Hepatic stellate cell (primary cell): ENCODE measurements around the gene RAD51AP1.
"Not testable (repeated sequence)": the region's sequence is repeated elsewhere in the genome, so short reads cannot be mapped to it uniquely, and the experiment has no call there.

Experiments used
- DNase-seq: peaks from one replicate; pipeline ENCODE4 v3.0.0; 2011; ENCODE audit warnings: low spot score

The RAD51AP1 gene

DNA sequence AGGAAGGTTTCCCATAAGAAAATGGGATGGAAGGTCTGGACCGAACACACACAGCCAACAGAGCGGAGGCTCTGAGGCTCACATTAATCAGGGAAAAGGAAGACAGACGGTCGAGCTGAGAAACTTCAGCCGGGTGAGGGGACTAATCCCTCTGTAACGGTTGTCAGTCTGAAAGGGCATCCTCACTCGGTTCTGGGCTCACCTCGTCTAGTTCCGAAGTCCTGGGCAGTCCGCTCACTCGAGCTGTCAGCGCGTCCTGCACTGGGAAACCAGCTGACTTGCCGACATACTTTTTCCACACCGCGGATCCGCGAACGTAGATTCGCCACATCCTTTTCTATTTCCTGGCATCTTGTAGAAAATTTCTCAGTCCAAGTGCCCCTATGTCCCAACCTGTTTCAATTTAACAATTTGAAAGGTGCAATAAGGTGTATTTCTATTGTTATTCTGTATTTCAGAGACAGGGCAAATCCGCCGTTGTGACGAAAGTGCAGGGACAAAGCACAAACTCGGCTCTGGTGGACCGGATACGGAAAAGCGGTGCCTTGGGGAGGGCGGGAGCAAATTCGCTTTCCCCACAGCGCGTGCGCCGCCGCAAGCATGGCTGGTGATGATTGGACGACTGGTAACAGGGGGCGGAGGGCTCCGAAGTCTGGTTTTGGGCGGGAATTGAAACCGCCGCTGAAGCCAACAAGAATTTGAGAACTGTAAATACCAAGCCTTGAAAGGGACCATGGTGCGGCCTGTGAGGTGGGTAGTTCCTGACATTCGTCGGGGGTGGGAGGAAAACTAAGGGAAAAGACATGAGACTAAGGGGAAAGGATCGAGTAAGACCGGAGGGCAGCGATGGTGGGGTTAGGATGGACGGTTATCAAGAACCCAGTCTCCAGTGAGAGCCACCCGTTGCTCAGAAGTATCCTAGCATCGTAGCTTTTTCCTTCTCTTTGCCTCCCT, at the start of gene RAD51AP1:
Gene RAD51AP1, plus strand, starts transcription at position 684 of the 954 bp plus-strand sequence. Its CDS starts 50 bp downstream, at position 734.
- peak; percentile 90 for DNase-seq

GRCh38 chr12:4489556-4489955, 49.1 kb upstream of the RAD51AP1 start:
- no peak for DNase-seq

- DNase-seq = no peak
Measured at GRCh38 chr12:4490973-4491372, 47.7 kb upstream of the RAD51AP1 start.

DNA sequence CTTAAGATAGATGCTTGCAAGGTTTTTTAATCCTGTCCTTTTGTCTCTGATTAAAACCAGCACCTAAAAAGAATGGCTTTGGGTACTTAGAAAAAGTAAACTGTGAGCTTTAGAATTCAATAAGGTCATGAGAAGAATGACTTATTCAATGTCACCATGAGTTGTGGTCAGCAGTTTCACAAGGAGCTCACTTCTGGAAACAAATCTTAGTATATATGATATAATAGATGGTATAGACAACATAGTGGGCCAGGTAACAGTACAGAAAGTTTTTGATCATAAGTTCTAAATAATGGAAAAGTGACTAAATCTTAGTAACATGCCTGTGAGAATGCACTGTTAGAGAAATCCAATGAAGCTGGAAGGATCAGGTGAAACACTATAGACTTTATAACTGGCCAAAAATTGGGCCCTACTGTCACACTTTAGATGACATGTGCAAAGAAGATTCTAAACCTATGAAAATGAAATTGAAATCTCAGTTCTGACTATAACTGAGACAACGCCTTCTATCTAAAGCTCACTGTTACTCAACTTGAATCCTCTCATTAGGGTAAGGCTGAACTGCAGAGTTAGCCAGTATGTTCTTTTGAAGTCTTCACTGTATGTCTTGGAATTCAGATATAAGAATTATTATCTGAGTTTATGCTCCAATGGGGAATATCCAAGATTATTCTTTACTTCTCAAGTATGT, 42.4 kb upstream of the RAD51AP1 start:
- DNase-seq = no peak

DNA sequence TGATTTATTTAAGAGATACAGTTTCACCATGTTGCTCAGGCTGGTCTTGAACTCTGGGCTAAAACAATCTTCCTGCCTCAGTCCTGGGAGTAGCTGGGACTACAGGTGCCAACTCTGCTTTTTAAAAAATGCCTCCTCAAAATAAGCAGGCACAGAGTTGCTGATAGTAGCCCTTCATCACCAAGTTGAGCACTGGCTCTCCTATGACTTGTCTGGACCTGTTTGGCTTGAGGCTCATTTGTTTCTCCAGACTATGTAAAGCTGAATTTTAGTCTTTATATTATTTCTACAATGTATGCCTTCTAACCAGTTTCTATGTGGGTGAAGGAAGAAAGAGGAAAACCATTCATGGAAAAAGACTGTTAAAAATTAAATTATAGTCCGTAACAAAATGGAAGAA, 39.5 kb upstream of the RAD51AP1 start:
- no peak for DNase-seq

- peak; percentile 40 for DNase-seq
Measured at GRCh38 chr12:4505376-4505986, 33.2 kb upstream of the RAD51AP1 start.

- no peak for DNase-seq
Measured at GRCh38 chr12:4506430-4506829, 32.3 kb upstream of the RAD51AP1 start.

GRCh38 chr12:4506870-4507269, 31.8 kb upstream of the RAD51AP1 start:
- DNase-seq = peak; percentile 37

GRCh38 chr12:4508503-4508902, 30.2 kb upstream of the RAD51AP1 start:
- DNase-seq = not testable (repeated sequence)

- DNase-seq = not testable (repeated sequence)
Measured at GRCh38 chr12:4509269-4509668, 29.4 kb upstream of the RAD51AP1 start.

DNA sequence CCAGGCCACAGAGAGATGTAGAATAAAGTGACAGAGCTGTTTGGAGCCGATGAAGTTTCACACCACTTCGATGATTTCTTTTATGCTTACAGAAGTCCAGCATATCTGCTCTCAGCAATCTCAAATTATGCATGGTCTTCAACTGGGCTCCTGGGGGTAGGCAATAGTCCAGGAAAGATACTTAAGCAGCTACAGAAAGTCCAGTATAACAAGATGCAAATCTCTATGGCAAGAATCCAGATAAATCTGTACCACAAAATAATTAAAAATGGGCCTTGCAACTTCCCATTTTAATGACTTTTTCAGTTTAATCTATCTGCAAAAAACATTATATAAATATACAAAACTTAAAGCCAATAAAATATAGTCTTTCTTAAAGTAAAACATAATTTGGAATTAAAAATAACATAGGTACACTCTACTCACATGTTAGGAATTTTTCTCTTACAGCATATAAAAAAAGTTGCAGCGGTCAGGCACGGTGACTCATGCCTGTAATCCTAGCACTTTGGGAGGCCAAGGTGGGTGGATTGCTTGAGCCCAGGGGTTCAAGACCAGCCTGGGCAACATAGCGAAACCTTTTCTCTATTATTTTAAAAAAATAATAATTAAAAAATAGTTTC, 20.5 kb upstream of the RAD51AP1 start:
- DNase-seq = no peak

GRCh38 chr12:4523443-4523842, 15.2 kb upstream of the RAD51AP1 start:
- DNase-seq = not testable (repeated sequence)

DNA sequence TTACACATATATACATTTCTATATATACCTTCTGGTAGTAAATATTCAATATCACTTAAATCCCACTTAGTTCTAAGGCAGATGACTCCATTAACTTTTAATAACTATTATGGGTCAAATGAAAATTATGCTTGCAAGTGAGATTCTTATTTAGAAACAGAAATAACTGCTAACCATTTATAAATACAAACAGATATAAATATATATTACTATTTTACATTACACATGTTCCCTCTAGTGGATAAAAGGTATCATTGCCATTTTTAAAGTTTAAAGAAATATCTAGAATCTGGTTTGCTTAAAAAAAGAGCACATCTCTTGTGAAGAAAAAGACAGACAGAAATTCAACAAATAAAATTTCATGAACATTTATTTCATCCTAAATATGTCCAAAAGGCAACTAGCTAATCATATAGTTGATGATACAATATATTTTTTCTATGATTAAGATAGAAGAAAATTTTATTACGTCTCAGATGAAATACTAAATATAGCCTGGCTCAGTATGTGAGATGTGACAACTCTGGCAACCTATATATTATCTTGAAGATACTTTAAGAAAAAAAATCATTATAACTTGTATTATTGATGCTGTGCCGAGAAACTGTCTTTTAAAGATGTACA, 11.7 kb upstream of the RAD51AP1 start:
- DNase-seq = no peak

- no peak for DNase-seq
Measured at GRCh38 chr12:4530160-4530559, 8.5 kb upstream of the RAD51AP1 start.

DNA sequence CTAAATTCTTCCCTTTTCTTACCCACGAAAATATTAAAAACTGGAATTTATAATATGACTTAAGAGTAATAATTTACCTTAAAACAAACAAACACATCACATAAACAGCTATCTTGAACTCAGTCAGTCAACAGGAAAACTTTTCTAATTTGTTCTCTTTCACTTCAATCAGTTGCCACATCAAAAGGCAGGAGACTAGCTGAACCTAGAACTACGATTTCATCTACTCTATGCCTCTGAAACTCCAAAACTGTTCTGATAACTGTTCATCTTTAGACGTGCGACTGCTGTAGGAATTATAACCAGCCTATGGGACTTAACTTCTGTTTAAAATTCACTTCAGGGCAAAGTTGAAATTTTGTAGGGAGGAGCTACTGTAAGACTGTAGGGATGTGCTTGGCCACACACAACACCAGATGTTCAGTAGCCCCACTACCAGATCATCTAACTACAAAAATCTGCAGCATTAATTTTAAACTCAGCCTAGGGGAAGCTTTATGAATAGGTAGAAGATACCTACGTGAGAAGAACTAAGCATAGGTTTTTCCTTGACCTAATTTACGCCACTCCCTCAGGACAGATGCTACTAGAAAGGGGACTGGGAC, 7.6 kb upstream of the RAD51AP1 start:
- no peak for DNase-seq

GRCh38 chr12:4535092-4535491, 3.6 kb upstream of the RAD51AP1 start:
- DNase-seq = no peak

DNA sequence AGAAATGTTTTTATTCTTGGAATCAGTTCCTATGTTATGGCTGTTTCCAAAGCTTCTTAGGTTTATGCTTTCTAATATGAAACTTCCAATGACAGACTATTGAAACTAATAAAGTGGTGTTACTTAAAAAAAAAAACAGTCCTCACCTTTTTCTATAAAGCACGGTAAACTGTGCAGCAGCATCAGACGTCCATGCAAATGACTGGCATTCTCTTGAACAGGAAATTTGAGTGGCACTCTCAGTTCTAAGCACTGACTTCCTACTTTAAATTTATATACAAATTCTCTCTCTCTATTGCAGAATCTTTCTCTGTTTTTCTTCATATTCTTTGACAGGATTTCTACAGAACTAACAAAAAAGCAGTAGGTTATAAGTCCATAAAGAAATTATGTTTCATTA, 2.8 kb upstream of the RAD51AP1 start:
- DNase-seq = no peak

DNA sequence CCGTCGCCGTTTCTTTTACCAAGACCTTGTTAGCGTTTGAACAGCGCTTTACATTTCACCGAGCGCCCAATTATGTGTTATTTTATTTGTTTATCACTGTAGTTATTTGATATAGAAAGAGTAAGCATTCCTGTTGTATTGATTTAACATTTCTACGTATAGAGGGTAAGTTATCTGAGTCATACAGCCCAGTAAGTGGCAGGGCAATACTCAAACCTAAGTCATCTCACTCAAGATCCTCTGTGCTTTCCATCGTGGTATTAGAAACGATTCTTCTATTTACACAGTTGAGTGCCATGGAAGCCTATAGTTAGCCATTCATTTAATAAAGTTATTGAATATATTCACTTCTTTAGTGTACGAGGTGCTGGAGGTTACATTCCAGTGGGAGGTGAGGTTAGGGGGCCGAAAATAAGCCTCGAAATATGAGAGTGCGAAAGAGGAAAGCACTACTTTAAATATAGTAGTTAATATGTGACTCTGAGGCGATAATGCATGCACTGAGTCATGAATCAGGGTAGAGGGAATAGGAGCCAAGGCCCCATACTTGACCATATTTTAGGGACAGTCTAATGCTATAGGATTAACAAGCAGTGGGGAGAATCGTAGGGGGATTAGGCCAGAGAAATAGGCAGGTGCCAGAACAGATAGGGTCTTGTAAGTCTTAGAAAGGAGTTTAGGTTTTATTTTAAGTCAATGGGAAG, 629 bp downstream of the RAD51AP1 start:
- DNase-seq = no peak

DNA sequence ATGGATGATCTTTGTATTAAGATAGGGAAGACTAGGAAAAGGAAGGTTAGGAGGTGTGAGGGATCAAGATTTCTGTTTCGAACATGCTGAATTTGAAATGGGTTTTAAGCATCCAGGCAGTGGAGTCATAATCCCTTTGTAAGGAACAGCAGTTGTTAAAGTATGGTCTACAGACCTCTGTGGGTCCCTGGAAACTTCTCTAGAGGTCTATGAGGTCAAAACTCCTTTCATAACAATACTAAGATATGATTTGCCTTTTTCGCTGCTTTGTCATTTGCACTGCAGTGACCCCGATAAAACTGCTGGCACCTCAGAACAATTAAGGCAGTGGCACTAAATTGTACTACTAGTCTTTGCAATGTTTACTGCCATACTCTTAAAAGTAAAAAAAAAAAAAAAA, 1.5 kb downstream of the RAD51AP1 start:
- DNase-seq = no peak

DNA sequence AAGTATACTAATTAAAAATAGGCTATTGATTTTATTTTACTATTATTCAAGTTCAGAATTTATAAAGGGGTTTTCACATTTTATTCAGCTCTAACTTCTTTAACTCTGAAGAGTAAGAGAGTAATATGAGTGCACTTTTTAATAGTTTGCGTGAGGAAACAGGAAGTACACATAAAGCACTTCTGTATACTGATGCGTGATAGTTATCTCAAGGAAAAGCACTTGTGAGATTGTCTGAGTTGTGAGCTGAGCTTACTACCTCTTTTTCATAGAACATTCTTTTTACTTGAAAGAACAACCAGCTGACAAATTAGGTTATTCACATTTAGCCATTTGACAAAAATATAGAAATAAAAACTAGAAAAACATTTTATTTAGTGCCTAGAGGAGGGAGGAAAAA, 1.9 kb downstream of the RAD51AP1 start:
- DNase-seq = no peak

DNA sequence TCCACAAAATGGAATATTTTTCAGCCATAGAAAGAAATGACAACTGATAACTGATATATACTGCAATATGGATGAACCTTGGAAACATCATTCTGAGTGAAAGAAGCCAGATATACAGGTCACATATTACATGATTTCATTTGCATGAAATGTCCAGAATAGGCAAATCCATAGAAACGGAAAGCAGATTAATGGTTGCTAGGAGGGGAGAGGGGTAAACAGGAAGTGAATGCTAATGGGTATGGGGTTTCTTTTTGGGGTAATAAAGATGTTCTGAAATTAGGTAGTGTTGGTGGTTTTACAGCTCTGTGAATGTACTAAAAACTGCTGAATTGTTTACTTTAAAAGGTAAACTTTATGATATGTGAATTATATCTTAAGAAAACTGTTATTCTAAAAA, 6.5 kb downstream of the RAD51AP1 start:
- DNase-seq = no peak
